Measurements from ENCODE around the gene PIK3CD. TPM values are rescaled to one million over a fixed set of nuclear protein-coding genes. Genes with fewer than 3 reads are reported as not detected.

Gene PIK3CD
- total RNA-seq, 2 experiments from 2014 or later, result 129 to 138 TPM

- Mint-ChIP-seq H3K4me3 (no peak overlapping the region), H3K4me1 (ENCODE audit: low read depth) (peaks cover 13% of the 10 kb centered on the region), H3K9me3 (no peaks in the 10 kb centered on the region), H3K27me3 (no peaks in the 10 kb centered on the region), H3K27ac (no peak overlapping the region), H3K36me3 (peaks cover 7% of the 10 kb centered on the region)
- POLR2A ChIA-PET, result no interaction called here
- intact Hi-C loops (cut with micrococcal nuclease), result no loop called here
- CTCF ChIA-PET, result interaction anchor here (1.0 to 1.6 kb wide), 2 partner anchors 9 to 93 kb away, joined by 3 to 8 read pairs; no protein-coding TSS in a partner anchor
- DNase-seq, result no peak
Measured at GRCh38 chr1:9774712-9775679, 123.5 kb downstream of the PIK3CD start.

GRCh38 chr1:9776685-9777084 lies 125.2 kb downstream of the PIK3CD start:
- H3K4me3 Mint-ChIP-seq, result no peak overlapping the region
- no peak for DNase-seq
- CTCF ChIA-PET, result interaction anchor here (1.3 to 1.6 kb wide), 2 partner anchors 8 to 150 kb away, joined by 3 to 8 read pairs; no protein-coding TSS in a partner anchor
- H3K27ac Mint-ChIP-seq, result no peak overlapping the region
- peaks cover 7% of the 10 kb centered on the region for H3K36me3 Mint-ChIP-seq
- peaks cover 16% of the 10 kb centered on the region for H3K4me1 Mint-ChIP-seq (ENCODE audit: low read depth)
- POLR2A ChIA-PET, result no interaction called here
- H3K27me3 Mint-ChIP-seq, result no peaks in the 10 kb centered on the region
- H3K9me3 Mint-ChIP-seq, result no peaks in the 10 kb centered on the region
- intact Hi-C loops (cut with micrococcal nuclease), result no loop called here

Other genes with a start within 250 kb of the PIK3CD start
- gene SLC25A33, start 112.3 kb upstream of the PIK3CD start, total RNA-seq, result 1 to 10 TPM; 5.4 to 6.1 TPM
- gene TMEM201, start 62.8 kb upstream of the PIK3CD start, total RNA-seq, result 10 to 100 TPM; 12.2 to 14.0 TPM
- gene CLSTN1, start 172.2 kb downstream of the PIK3CD start, total RNA-seq, result 10 to 100 TPM; 33.6 to 34.1 TPM

Data from activated CD4-positive, alpha-beta memory T cell treated with anti-CD3 and anti-CD28 coated beads for 36 hours (primary cell).